IMR-90 (cell line): ENCODE measurements around the gene IFNGR1. TPM values are rescaled to one million over a fixed set of nuclear protein-coding genes. Genes with fewer than 3 reads are reported as not detected.

Experiments used
- ATAC-seq: fragments of 200-7000 bp; cut with Tn5 transposase; 2 replicates; pipeline ENCODE4 v1.9.1; 2020; ENCODE audit warnings: low read depth, mild to moderate bottlenecking, moderate library complexity
- BruUV-seq: library from RNA; stranded (reverse); fragments of 400-500 nt; replicated peaks from 2 replicates; lab custom pipeline; 2021; lab: Mats Ljungman, UMichigan
- CTCF ChIA-PET: fragments of 300-600 bp; formaldehyde crosslinking; extraction: SDS; loops from one replicate; lab custom pipeline; 2021; ENCODE audit warnings: antibody characterized with exemption; lab: Yijun Ruan, JAX
- POLR2A ChIA-PET: fragments of 300-600 bp; sonication (Branson Sonifier 250); formaldehyde crosslinking; loops from one replicate; lab custom pipeline; 2022; ENCODE audit warnings: antibody characterized with exemption; ENCODE audit not compliant: unreplicated experiment; lab: Charles Lee
- DNase-seq: peaks from one replicate; pipeline ENCODE4 v3.0.0; 2013
- H2AFZ ChIP-seq: replicated peaks from 2 replicates; pipeline ENCODE3; 2013; ENCODE audit warnings: low read length, mild to moderate bottlenecking; ENCODE audit not compliant: poor library complexity
- H2AK5ac ChIP-seq: 2 replicates; pipeline ENCODE4 v1.6.1; 2013; ENCODE audit warnings: low read depth, low read length, inconsistent platforms
- H2AK9ac ChIP-seq: replicated peaks from 2 replicates; pipeline ENCODE3; 2013; ENCODE audit warnings: mild to moderate bottlenecking, low read depth, low read length, moderate library complexity; ENCODE audit not compliant: poor library complexity
- H2BK120ac ChIP-seq: 2 replicates; pipeline ENCODE4 v1.6.1; 2013; ENCODE audit warnings: low read depth, low read length, inconsistent platforms
- H2BK15ac ChIP-seq: 3 replicates; pipeline ENCODE4 v1.6.1; 2013; ENCODE audit warnings: low read depth, low read length, inconsistent platforms
- H2BK20ac ChIP-seq: 2 replicates; pipeline ENCODE4 v1.6.1; 2013; ENCODE audit warnings: low read depth, mild to moderate bottlenecking, inconsistent platforms, low read length, moderate library complexity
- H2BK5ac ChIP-seq: 2 replicates; pipeline ENCODE4 v1.6.1; 2013; ENCODE audit warnings: mild to moderate bottlenecking, low read depth, low read length, inconsistent platforms; ENCODE audit not compliant: poor library complexity, severe bottlenecking
- H3K14ac ChIP-seq: replicated peaks from 2 replicates; pipeline ENCODE4 v1.6.1; 2013; ENCODE audit warnings: low read depth, low read length, inconsistent platforms
- H3K18ac ChIP-seq: 2 replicates; pipeline ENCODE4 v1.6.1; 2013; ENCODE audit warnings: low read depth, low read length, control low read depth
- H3K23ac ChIP-seq: 2 replicates; pipeline ENCODE4 v1.6.1; 2013; ENCODE audit warnings: low read depth, low read length, inconsistent platforms
- H3K27ac ChIP-seq: 2 replicates; pipeline ENCODE4 v1.5.1; 2013; ENCODE audit warnings: mild to moderate bottlenecking, control low read depth, low read length; ENCODE audit not compliant: insufficient read depth
- H3K27me3 ChIP-seq: 2 replicates; pipeline ENCODE4 v1.6.1; 2013; ENCODE audit warnings: low read length; ENCODE audit not compliant: control insufficient read depth, insufficient read depth
- H3K36me3 ChIP-seq: 2 replicates; pipeline ENCODE4 v1.6.1; 2013; ENCODE audit warnings: low read length, mixed read lengths; ENCODE audit not compliant: control insufficient read depth, insufficient read depth
- H3K4ac ChIP-seq: 2 replicates; pipeline ENCODE4 v1.6.1; 2013; ENCODE audit warnings: low read depth, low read length, inconsistent platforms
- H3K4me1 ChIP-seq: 2 replicates; pipeline ENCODE4 v1.6.1; 2013; ENCODE audit warnings: low read length, mixed read lengths; ENCODE audit not compliant: control insufficient read depth, insufficient read depth
- H3K4me2 ChIP-seq: 2 replicates; pipeline ENCODE4 v1.6.1; 2013; ENCODE audit warnings: low read depth, mild to moderate bottlenecking, control low read depth, low read length, moderate library complexity
- H3K4me3 ChIP-seq: 2 replicates; pipeline ENCODE4 v1.5.1; 2013; ENCODE audit warnings: low read depth, mild to moderate bottlenecking, control low read depth, low read length, moderate library complexity; ENCODE audit not compliant: insufficient read depth
- H3K56ac ChIP-seq: 2 replicates; pipeline ENCODE4 v1.6.1; 2013; ENCODE audit warnings: low read length, inconsistent platforms; ENCODE audit not compliant: insufficient read depth; ENCODE audit errors: extremely low read depth
- H3K79me1 ChIP-seq, 2 experiments: 2 replicates each; pipeline ENCODE4 v1.6.1; 2013; ENCODE audit warnings: low read length in 2 of 2, inconsistent platforms in 1 of 2, low read depth in 1 of 2
- H3K9ac ChIP-seq: 2 replicates; pipeline ENCODE4 v1.6.1; 2013; ENCODE audit warnings: low read depth, low read length, control low read depth
- H3K9me1 ChIP-seq: 2 replicates; pipeline ENCODE4 v1.6.1; 2013; ENCODE audit warnings: low read length, inconsistent platforms; ENCODE audit not compliant: insufficient read depth
- H3K9me3 ChIP-seq: 2 replicates; pipeline ENCODE4 v1.6.1; 2013; ENCODE audit warnings: low read length; ENCODE audit not compliant: control insufficient read depth, insufficient read depth
- H4K20me1 ChIP-seq: 2 replicates; pipeline ENCODE4 v1.6.1; 2013; ENCODE audit warnings: low read length, inconsistent platforms; ENCODE audit not compliant: insufficient read depth
- H4K5ac ChIP-seq: 2 replicates; pipeline ENCODE4 v1.6.1; 2013; ENCODE audit warnings: mild to moderate bottlenecking, low read depth, low read length, control low read depth
- H4K8ac ChIP-seq, 2 experiments: 2 replicates each; pipeline ENCODE4 v1.6.1; 2013; ENCODE audit warnings: low read depth in 2 of 2, low read length in 2 of 2, control low read depth in 1 of 2, inconsistent platforms in 1 of 2
- H4K91ac ChIP-seq: 2 replicates; pipeline ENCODE4 v1.6.1; 2013; ENCODE audit warnings: low read depth, low read length, inconsistent platforms; ENCODE audit not compliant: insufficient read depth
- BHLHE40 ChIP-seq: fragments of 150-350 bp; IDR thresholded peaks from 2 replicates; pipeline ENCODE4 v1.6.1; 2016; ENCODE audit warnings: mild to moderate bottlenecking, low read depth, low read length
- CEBPB ChIP-seq: IDR thresholded peaks from 2 replicates; pipeline ENCODE4 v1.6.1; 2012; ENCODE audit warnings: low read depth, low read length, improper control_type of control experiment
- CHD1 ChIP-seq: IDR thresholded peaks from 2 replicates; pipeline ENCODE4 v1.6.1; 2012; ENCODE audit warnings: low read depth, low read length, improper control_type of control experiment
- CTCF ChIP-seq: conservative IDR thresholded peaks from 2 replicates; pipeline ENCODE4 v1.5.1; 2012; ENCODE audit warnings: mild to moderate bottlenecking, low read depth, low read length, improper control_type of control experiment
- ELK1 ChIP-seq: fragments of 150-350 bp; IDR thresholded peaks from 2 replicates; pipeline ENCODE4 v1.6.1; 2016; ENCODE audit warnings: low read depth, mild to moderate bottlenecking, low read length, moderate library complexity, borderline replicate concordance
- FOS ChIP-seq: fragments of 150-350 bp; IDR thresholded peaks from 2 replicates; pipeline ENCODE4 v1.6.1; 2016; ENCODE audit warnings: low read depth, low read length
- MAFK ChIP-seq: IDR thresholded peaks from 2 replicates; pipeline ENCODE4 v1.6.1; 2012; ENCODE audit warnings: low read depth, low read length, improper control_type of control experiment
- MAZ ChIP-seq: IDR thresholded peaks from 2 replicates; pipeline ENCODE4 v1.6.1; 2012; ENCODE audit warnings: low read depth, mild to moderate bottlenecking, low read length, improper control_type of control experiment, moderate library complexity, borderline replicate concordance
- MXI1 ChIP-seq: IDR thresholded peaks from 2 replicates; pipeline ENCODE4 v1.6.1; 2012; ENCODE audit warnings: low read depth, mild to moderate bottlenecking, low read length, moderate library complexity, borderline replicate concordance
- NFE2L2 ChIP-seq: fragments of 150-350 bp; IDR thresholded peaks from 2 replicates; pipeline ENCODE4 v1.6.1; 2016; ENCODE audit warnings: low read depth, mild to moderate bottlenecking, low read length
- POLR2A ChIP-seq: IDR thresholded peaks from 2 replicates; pipeline ENCODE4 v1.6.1; 2012; ENCODE audit warnings: mild to moderate bottlenecking, low read depth, low read length
- RAD21 ChIP-seq: IDR thresholded peaks from 2 replicates; pipeline ENCODE4 v1.6.1; 2012; ENCODE audit warnings: low read length, improper control_type of control experiment
- RCOR1 ChIP-seq: IDR thresholded peaks from 2 replicates; pipeline ENCODE4 v1.6.1; 2012; ENCODE audit warnings: mild to moderate bottlenecking, low read length, improper control_type of control experiment; ENCODE audit not compliant: insufficient replicate concordance
- RFX5 ChIP-seq: IDR thresholded peaks from 2 replicates; pipeline ENCODE4 v1.8.0; 2012; ENCODE audit warnings: low read depth, mild to moderate bottlenecking, low read length, moderate library complexity
- SMC3 ChIP-seq: fragments of 150-350 bp; IDR thresholded peaks from 2 replicates; pipeline ENCODE4 v1.6.1; 2016; ENCODE audit warnings: low read depth, mild to moderate bottlenecking, antibody characterized with exemption, low read length, moderate library complexity
- USF2 ChIP-seq: fragments of 150-350 bp; IDR thresholded peaks from 2 replicates; pipeline ENCODE4 v1.6.1; 2017; ENCODE audit warnings: mild to moderate bottlenecking, antibody characterized with exemption, low read length, low read depth
- WGBS, 2 experiments: methylation state at CpG; one replicate each; pipeline versions ENCODE4 v1.1.5 to v1.1.7; 2013; ENCODE audit warnings: missing lambda C conversion rate in 2 of 2; ENCODE audit not compliant: insufficient read length in 1 of 2; ENCODE audit errors: extremely low coverage in 2 of 2; 5-methylcytosine and 5-hydroxymethylcytosine counted together
- dilution Hi-C: fragments of 300-500 bp; cut with HindIII; formaldehyde crosslinking; loops from one replicate; pipeline ENCODE4 v1.14.3; 2018; ENCODE audit warnings: low sequenced_read_pairs; ENCODE audit not compliant: unreplicated experiment
- in situ Hi-C: fragments of 300-500 bp; cut with MboI; formaldehyde crosslinking; loops from 3 replicates; pipeline ENCODE4 v1.14.3; 2019; ENCODE audit warnings: low sequenced_read_pairs, inconsistent platforms, mixed read lengths
- intact Hi-C: fragments of 100-400 bp; cut with micrococcal nuclease; formaldehyde crosslinking; loops from 2 replicates; pipeline ENCODE4 v1.10.0; 2022
- polyA plus RNA-seq, 3 experiments: library from polyadenylated mRNA; depleted of rRNA; stranded (reverse); fragments of >200 nt; gene quantifications; 2 replicates each; pipeline ENCODE4 v1.2.3, GENCODE V29; 2012; ENCODE audit warnings: low replicate concordance in 1 of 3
- total RNA-seq: library from RNA; depleted of rRNA; stranded (reverse); fragments of >200 nt; gene quantifications from 2 replicates; pipeline ENCODE4 v1.2.3, GENCODE V29; 2012

The IFNGR1 gene
- total and polyA plus RNA-seq, 2 of the 4 experiments (the other 2 are of a cell fraction) = 19.1 to 25.6 TPM

- dilution Hi-C loops = no loop called here
- BruUV-seq = no TSS peak
- Histone ChIP-seq H4K8ac (no peak overlapping the region), H3K79me1 (no peaks in the 10 kb centered on the region), H3K9ac (no peak overlapping the region), H3K4ac (no peak overlapping the region), H3K23ac (no peak overlapping the region), H3K4me1 (peaks cover 3% of the 10 kb centered on the region; the same call in 1 of the 2 replicates), H3K56ac (no peak overlapping the region), H3K36me3 (no peaks in the 10 kb centered on the region), H3K9me3 (0 out of 2 replicates have a peak, but pooled peaks cover 2% of the 10 kb centered on the region), H2BK15ac (no peak overlapping the region), H4K5ac (no peak overlapping the region), H3K4me2 (no peak overlapping the region), H2AK9ac (no peak overlapping the region), H2AK5ac (no peak overlapping the region), H3K4me3 (no peak overlapping the region), H2BK20ac (no peak overlapping the region), H4K20me1 (no peaks in the 10 kb centered on the region), H3K9me1 (no peaks in the 10 kb centered on the region), H2BK5ac (no peak overlapping the region), H3K14ac (no peak overlapping the region), H3K27me3 (peaks cover 9% of the 10 kb centered on the region; the same call in 1 of the 2 replicates), H3K27ac (no peak overlapping the region), H4K91ac (no peak overlapping the region), H2AFZ (no peak overlapping the region), H2BK120ac (no peak overlapping the region), H3K18ac (no peak overlapping the region)
- POLR2A ChIA-PET = no interaction called here
- CTCF ChIA-PET = no interaction called here
- intact Hi-C loops = no loop called here
- TF ChIP-seq SMC3 (no peak), BHLHE40 (no peak), RFX5 (no peak), ELK1 (no peak), POLR2A (no peak), FOS (no peak), RCOR1 (no peak), MXI1 (no peak), USF2 (no peak), NFE2L2 (no peak), CHD1 (no peak), RAD21 (no peak), CEBPB (no peak), MAFK (no peak), CTCF (no peak), MAZ (no peak)
- DNase-seq (peak; percentile 54), ATAC-seq (peak; percentile 64)
- in situ Hi-C loops = no loop called here
- no CpG with 5 or more reads among the region's 3 CpGs for WGBS, 2 experiments
Observed at GRCh38 chr6:137261361-137261760, 42.2 kb upstream of the IFNGR1 start.
